HG03378 (cell line): ENCODE measurements around the gene EFCC1.

Experiments
- ATAC-seq: cut with Tn5 transposase; IDR thresholded peaks from one replicate; pipeline ENCODE4 v1.9.1; 2021; ENCODE audit warnings: mild to moderate bottlenecking, moderate library complexity; ENCODE audit not compliant: unreplicated experiment

The EFCC1 gene

GRCh38 chr3:129001101-129001805 is at the start of gene EFCC1:
TSS of gene EFCC1 (plus strand) at chr3:129001304. CDS start at chr3:129001629, 325 bp downstream.
- ATAC-seq: no peak

DNA sequence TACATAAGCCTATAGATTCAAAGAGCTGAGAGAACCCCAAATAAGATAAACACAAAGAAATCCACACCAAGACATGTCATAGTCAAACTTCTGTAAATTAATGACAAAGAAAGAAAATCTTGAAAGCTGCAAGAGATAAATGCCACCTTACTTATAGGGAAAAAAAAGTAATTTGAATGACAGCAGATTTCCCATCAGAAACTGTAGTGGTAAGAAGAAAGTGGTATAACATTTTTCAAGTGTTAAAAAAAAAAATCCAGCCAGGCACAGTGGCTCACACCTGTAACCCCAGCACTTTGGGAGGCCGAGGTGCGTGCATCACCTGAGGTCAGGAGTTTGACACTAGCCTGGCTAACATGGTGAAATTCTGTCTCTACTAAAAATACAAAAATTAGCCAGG is 44.7 kb upstream of the EFCC1 start:
- no peak for ATAC-seq

- ATAC-seq: no peak
Measured at GRCh38 chr3:128965280-128965679, 35.8 kb upstream of the EFCC1 start.

GRCh38 chr3:128965818-128966217 is 35.3 kb upstream of the EFCC1 start:
- ATAC-seq: no peak

- ATAC-seq: no peak
Measured at GRCh38 chr3:128967748-128968355, 33.3 kb upstream of the EFCC1 start.

DNA sequence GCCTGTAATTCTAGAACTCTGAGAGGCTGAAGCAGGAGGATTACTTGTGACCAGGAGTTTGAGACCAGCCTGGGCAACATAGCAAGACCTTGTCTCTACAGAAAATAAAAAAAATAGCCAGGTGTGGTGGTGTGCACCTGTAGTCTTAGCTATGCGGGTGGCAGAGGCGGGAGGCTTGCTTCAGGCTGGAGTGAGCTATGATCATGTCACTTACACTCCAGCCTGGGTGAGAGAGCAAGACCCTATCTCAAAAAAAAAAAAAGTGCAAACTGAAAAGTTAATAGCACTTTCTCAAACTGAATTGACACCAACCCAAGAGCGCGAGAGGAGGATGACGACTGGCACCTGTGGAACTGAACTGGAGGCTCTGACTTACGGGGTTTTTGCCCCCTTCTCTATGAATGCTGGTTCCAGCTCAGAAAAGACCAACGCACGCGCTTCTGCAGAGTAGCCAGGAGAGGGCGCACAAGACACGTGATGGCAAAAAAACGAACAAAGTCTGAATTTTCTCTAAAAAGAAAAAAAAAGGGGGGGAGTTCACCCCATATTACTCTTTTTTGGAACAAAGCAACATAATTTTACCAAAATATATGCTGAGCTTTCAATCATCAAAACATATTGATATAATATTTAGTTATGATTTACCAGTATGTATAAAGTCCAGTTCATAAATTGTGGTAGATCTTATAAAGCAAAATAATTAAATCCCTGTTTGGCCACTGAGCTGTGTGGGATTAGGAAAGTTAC is 30.9 kb upstream of the EFCC1 start:
- no peak for ATAC-seq

DNA sequence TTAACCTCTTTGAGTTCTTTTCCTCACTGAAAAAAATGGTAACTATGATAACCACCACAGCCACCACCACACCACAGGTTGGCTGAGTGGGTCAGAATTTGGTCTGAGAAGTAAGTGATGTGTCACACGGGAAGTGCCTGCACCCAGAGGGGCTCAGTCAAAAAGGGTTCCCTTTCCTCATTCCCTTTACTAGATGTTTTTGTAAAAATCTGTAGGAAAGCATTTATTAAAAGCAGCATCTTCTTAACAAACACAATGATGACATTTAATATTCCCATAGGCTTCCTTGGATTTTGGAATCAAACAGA is 30.4 kb upstream of the EFCC1 start:
- ATAC-seq: no peak

GRCh38 chr3:128971421-128972100 is 29.5 kb upstream of the EFCC1 start:
- no peak for ATAC-seq

DNA sequence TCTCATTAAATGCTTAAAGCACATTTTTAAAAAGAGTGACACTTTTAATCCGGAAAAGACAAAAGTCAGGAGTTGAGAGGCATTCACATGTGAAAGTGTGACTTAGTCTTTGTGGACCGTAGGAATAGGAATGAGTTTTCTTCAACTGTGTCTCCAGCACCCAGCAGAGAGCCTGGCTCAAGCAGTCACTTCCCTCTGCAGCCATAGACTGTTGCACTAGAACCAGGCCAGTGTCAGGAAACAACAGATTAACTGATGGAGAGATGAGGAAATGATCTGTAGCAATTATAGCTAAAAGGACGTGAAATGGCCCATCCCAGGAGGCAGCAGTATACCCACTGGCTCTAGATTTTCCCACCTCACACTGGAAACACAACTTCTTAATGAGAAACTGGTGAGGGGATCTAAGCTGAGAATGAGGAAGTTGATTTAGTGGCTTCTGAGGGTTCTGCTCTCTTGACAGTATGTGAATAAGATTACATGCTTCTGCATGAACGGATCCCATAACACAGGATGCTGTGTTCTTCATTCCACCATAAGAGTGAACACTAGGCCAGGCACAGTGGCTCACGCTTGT is 27.0 kb upstream of the EFCC1 start:
- ATAC-seq: no peak

GRCh38 chr3:128975276-128975675 is 25.8 kb upstream of the EFCC1 start:
- no peak for ATAC-seq

- no peak for ATAC-seq
Measured at GRCh38 chr3:128983293-128984069, 17.6 kb upstream of the EFCC1 start.

- no peak for ATAC-seq
Measured at GRCh38 chr3:128984596-128984995, 16.5 kb upstream of the EFCC1 start.

GRCh38 chr3:128987302-128988100 is 13.6 kb upstream of the EFCC1 start:
- ATAC-seq: no peak

- ATAC-seq: no peak
Measured at GRCh38 chr3:128988286-128988685, 12.8 kb upstream of the EFCC1 start.

GRCh38 chr3:128991355-128991895 is 9.7 kb upstream of the EFCC1 start:
- ATAC-seq: no peak

- no peak for ATAC-seq
Measured at GRCh38 chr3:128992926-128993460, 8.1 kb upstream of the EFCC1 start.

GRCh38 chr3:128993461-128994172 is 7.5 kb upstream of the EFCC1 start, which contains the start of gene CFAP92:
TSS of gene CFAP92 (minus strand) at chr3:128994076. CDS start at chr3:128993304, 772 bp downstream.
- no peak for ATAC-seq

GRCh38 chr3:128994173-128994512 is 7.0 kb upstream of the EFCC1 start:
- ATAC-seq: no peak
